Spinal cord (tissue), 10 donors: ENCODE results near the gene CERS5. TPM values are rescaled to one million over a fixed set of nuclear protein-coding genes. Genes with fewer than 3 reads are reported as not detected.

Source experiments
- DNase-seq, 6 donors: peaks; one replicate each; pipeline versions ENCODE4 v3.0.0 to v3.0.0-alpha.2; 2013 to 2015; ENCODE audit warnings: low spot score in 6 of 6, low read depth in 4 of 6
- H3K27ac ChIP-seq: one replicate; pipeline ENCODE4 v1.5.1; 2013; ENCODE audit warnings: low read depth, low read length, control low read depth
- H3K27me3 ChIP-seq: one replicate; pipeline ENCODE4 v1.6.1; 2013; ENCODE audit warnings: low read length; ENCODE audit not compliant: control insufficient read depth, insufficient read depth
- H3K36me3 ChIP-seq: one replicate; pipeline ENCODE4 v1.6.1; 2013; ENCODE audit warnings: low read length; ENCODE audit not compliant: control insufficient read depth, insufficient read depth
- H3K4me1 ChIP-seq: one replicate; pipeline ENCODE4 v1.6.1; 2013; ENCODE audit warnings: low read length; ENCODE audit not compliant: control insufficient read depth, insufficient read depth
- H3K4me3 ChIP-seq: one replicate; pipeline ENCODE4 v1.5.1; 2013; ENCODE audit warnings: low read depth, low read length, control low read depth
- H3K9me3 ChIP-seq: one replicate; pipeline ENCODE4 v1.6.1; 2013; ENCODE audit warnings: low read length; ENCODE audit not compliant: control insufficient read depth, insufficient read depth
- WGBS: methylation state at CpG from one replicate; pipeline ENCODE4 v1.1.5; 2013; ENCODE audit warnings: missing lambda C conversion rate; ENCODE audit not compliant: insufficient coverage; 5-methylcytosine and 5-hydroxymethylcytosine counted together
- polyA plus RNA-seq, 2 donors: library from polyadenylated mRNA; unstranded; fragments of 120-200 nt; gene quantifications; one replicate each; pipeline ENCODE4 v1.2.1, GENCODE V29; 2013; ENCODE audit not compliant: insufficient read length in 2 of 2
- total RNA-seq, 2 donors: library from RNA; depleted of rRNA in 1 of 2; stranded (reverse); fragments of 120-200 nt in 1 of 2; fragments of >200 nt in 1 of 2; gene quantifications; one replicate each; pipeline versions ENCODE4 v1.2.3 to v1.2.4, GENCODE V29; 2013 to 2014
- donor health status: healthy.

CERS5 gene
- total and polyA plus RNA-seq, 4 donors, result 74.9 to 122 (median 93.8) TPM

DNA sequence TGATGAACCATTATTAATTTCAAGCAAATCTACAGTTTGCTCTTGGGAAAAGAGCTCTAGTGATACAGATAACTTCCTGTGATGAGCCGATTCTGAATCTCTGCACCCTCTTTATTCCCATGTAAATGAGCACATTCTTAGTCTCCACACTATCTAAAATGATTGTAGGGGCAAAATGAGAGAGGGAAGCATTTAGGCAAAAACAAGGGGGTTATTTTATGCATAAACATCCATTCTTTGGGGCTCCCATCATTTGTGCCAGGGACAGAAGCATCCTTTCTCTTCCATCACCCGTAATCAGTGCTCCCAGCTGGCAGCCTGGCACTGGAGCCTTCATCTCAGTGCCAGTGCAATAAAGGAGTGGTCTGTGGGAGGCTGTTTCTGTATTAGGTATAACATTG lies 65.0 kb downstream of the CERS5 start:
- peaks cover 30% of the 10 kb centered on the region for H3K36me3 ChIP-seq
- H3K27ac ChIP-seq, result peak overlapping the region; percentile 63
- H3K9me3 ChIP-seq, result no peaks in the 10 kb centered on the region
- DNase-seq, result peak in 3 of 6 donors; percentile 23 to 89 (median 71)
- no CpG with 5 or more reads among the region's 2 CpGs for WGBS
- peaks cover 58% of the 10 kb centered on the region for H3K4me1 ChIP-seq
- no peak overlapping the region for H3K4me3 ChIP-seq
- H3K27me3 ChIP-seq, result no peaks in the 10 kb centered on the region

DNA sequence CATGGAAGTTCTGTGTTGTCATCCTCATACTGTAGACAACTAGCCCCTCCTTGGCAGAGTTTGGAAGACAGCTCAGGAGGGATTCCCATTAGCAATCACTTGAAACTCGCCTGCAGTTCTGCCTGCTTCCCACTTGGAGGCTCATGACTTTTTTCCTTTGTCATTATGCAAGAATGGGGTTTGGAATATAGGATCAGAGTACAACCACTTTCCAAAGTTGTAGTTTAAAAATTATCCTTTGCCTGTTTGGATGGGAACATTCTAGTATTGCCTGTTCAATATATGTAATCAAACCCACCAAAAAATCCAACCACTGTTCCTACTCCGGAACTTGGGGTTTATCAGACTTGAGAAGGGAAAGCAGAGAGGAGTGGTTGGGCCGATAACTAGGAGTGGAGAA lies 65.5 kb downstream of the CERS5 start:
- Histone ChIP-seq H3K27ac (peak overlapping the region; percentile 63), H3K27me3 (no peaks in the 10 kb centered on the region), H3K9me3 (no peaks in the 10 kb centered on the region), H3K4me1 (peaks cover 53% of the 10 kb centered on the region), H3K4me3 (no peak overlapping the region), H3K36me3 (peaks cover 35% of the 10 kb centered on the region)
- peak in 3 of 6 donors; percentile 37 to 85 (median 74) for DNase-seq
- no CpG with 5 or more reads among the region's 3 CpGs for WGBS

DNA sequence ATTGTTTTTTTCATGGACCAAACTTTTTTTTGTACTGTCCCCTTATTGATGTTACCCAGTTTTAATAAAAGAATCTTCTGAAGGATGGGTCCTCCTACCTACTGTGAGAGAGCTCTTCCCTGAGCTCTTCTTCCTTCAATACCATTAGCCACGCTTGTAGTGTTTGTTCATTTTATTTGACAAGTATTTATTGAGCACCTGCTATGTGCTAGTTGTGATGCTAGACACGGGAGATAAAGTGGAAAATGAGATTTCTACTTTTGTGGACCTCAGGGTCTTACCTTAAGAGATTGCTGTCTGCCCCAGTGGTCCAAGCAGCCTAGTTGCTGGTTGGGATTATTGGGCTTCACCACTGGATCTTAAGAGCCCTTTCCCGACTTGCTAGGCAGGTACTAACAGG lies 66.6 kb downstream of the CERS5 start:
- DNase-seq, result no peak
- 100% methylated on average over 2 of the region's 3 CpGs for WGBS
- peaks cover 42% of the 10 kb centered on the region for H3K4me1 ChIP-seq
- no peaks in the 10 kb centered on the region for H3K27me3 ChIP-seq
- H3K4me3 ChIP-seq, result no peak overlapping the region
- H3K36me3 ChIP-seq, result peaks cover 46% of the 10 kb centered on the region
- H3K9me3 ChIP-seq, result no peaks in the 10 kb centered on the region
- H3K27ac ChIP-seq, result no peak overlapping the region

DNA sequence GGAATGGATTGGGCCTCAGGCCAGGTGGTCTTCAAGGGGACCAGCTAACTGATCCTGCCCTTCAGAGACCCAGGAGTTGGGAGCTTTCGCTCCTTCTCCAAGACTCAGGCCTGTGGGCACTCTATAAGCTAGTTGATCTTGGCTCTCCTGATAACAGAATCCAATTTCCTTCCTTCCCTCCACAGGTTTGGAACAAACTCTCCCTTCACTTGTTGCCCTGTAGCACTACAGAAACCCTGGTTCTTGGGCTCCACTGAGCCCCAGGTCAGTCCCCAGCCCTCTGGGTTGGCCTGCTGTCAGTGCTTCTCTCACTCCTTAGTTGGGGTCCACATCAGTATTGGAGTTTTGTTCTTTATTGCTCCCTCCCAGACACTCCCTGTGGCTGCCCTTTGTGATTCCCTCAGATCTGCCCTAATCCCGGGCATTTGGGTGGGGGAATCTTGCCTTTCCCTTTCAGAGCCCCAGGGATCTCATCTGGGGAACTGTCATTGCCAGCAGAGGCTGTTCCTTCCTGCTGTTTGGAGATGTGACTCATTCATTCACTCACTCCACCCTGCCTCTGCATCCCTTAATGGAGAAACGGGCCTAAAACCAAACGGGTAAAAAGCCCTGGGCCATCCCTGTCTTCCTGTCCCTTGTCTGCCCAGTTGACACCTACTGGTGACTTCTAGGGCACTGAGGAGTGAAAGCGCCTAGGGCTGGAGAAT lies 67.7 kb downstream of the CERS5 start:
- Histone ChIP-seq H3K27ac (no peak overlapping the region), H3K4me1 (peaks cover 32% of the 10 kb centered on the region), H3K27me3 (no peaks in the 10 kb centered on the region), H3K9me3 (no peaks in the 10 kb centered on the region), H3K36me3 (peaks cover 57% of the 10 kb centered on the region), H3K4me3 (no peak overlapping the region)
- DNase-seq, result no peak
- WGBS, result 64% methylated on average over 4 of the region's 5 CpGs

DNA sequence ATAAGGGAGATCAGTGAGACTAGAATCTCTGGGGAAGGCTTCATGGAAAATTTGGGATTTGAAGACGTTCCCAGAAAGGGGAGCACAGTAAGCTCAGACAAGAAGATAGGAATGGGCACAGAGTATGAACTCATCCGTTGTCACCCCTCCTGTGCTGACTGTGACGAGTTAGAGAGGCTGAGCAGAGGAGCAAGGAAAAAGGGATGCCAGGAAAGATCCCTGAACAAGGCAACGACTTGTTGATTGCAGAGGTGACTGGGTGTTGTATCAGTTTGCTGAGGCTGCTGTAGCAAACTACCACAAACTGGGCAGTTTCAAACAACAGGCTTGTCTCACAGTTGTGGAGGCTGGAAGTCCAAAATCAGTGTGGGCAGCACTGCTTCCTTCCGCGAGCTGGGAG lies 69.2 kb downstream of the CERS5 start:
- H3K4me3 ChIP-seq, result no peak overlapping the region
- H3K27ac ChIP-seq, result no peak overlapping the region
- 94% methylated on average over 6 of the region's 6 CpGs for WGBS
- H3K9me3 ChIP-seq, result no peaks in the 10 kb centered on the region
- H3K36me3 ChIP-seq, result peaks cover 69% of the 10 kb centered on the region
- no peaks in the 10 kb centered on the region for H3K27me3 ChIP-seq
- DNase-seq, result no peak
- peaks cover 17% of the 10 kb centered on the region for H3K4me1 ChIP-seq

DNA sequence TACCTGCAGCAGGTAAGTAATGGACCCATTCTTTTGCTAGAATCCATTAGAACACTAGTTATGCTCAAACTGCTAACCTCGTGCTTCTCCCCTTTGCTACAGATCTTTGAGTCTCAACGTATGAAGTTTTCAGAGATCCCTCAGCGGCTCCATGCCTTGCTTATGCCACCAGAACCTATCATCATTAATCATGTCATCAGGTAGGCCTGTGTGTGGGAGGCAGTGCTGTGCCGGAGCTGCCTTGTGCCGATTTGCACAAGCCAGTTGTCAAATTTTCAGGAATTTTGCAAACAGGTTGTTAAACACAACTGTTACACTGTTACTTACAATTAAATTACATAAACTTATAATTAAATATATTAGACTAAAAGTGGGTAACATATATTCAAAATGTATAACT lies 76.8 kb downstream of the CERS5 start:
- peaks cover 3% of the 10 kb centered on the region for H3K4me1 ChIP-seq
- no peaks in the 10 kb centered on the region for H3K27me3 ChIP-seq
- DNase-seq, result no peak
- peaks cover 77% of the 10 kb centered on the region for H3K36me3 ChIP-seq
- no peak overlapping the region for H3K27ac ChIP-seq
- no peak overlapping the region for H3K4me3 ChIP-seq
- H3K9me3 ChIP-seq, result no peaks in the 10 kb centered on the region
- WGBS, result no CpG with 5 or more reads among the region's 5 CpGs

DNA sequence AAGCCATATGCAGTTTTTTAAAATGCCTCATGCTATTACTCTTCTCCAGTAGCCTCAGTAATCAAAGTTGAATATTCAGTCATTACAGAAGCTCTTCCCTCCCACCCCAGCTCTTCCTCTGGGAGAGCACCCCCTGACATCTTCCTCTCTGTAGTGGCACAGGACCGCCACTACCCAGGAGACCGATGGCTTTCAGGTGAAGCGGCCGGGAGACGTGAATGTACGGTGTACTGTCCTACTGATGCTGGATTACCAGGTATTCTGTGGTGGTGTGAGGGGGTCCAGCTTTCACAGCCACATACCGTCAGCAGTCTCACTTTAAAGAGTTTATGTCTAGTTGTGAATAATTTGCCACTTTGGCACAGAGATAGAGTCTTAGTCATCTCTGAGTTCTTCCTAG lies 77.4 kb downstream of the CERS5 start:
- Histone ChIP-seq H3K36me3 (peaks cover 70% of the 10 kb centered on the region), H3K27me3 (no peaks in the 10 kb centered on the region), H3K4me3 (no peak overlapping the region), H3K9me3 (no peaks in the 10 kb centered on the region), H3K4me1 (peaks cover 5% of the 10 kb centered on the region), H3K27ac (no peak overlapping the region)
- WGBS, result no CpG with 5 or more reads among the region's 7 CpGs
- no peak for DNase-seq

DNA sequence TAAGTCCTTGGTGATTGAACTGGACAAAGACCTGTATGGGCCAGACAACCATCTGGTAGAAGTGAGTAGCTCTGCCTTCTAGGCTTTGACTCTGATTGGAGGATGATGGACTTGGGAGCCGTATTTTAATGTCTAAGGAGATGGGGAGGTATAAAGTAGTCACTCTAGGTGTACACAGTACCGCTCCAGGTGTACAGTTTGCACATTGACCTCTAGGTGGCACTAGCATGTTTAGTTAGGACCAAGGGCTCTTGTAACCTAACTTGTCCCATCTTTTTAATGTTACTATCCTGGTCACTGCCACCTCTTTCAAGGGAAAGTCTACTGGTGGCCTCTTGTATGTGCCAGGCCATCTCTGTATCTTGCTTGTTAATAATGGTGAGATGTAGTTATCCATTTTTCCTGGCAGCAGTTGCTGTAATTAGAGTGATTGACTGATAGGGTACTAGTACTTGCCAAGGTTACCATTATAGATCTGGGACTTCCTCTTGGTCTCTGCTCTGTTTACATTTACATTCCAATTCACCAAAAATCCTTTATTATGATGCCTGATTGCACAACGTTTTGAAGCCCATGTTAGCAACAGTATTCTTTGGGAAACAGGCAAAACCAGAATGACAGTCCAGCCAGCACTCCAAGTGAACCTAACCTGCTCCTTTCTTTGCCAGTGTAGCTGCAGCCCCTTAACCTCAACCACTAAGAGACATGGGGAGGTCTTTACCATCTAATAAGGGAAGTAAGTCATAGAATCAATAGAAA lies 78.4 kb downstream of the CERS5 start:
- Histone ChIP-seq H3K4me3 (no peak overlapping the region), H3K27me3 (no peaks in the 10 kb centered on the region), H3K27ac (no peak overlapping the region), H3K9me3 (no peaks in the 10 kb centered on the region), H3K36me3 (peaks cover 64% of the 10 kb centered on the region), H3K4me1 (peaks cover 11% of the 10 kb centered on the region)
- WGBS, result 30% methylated on average over 2 of the region's 3 CpGs
- DNase-seq, result peak in 2 of 6 donors; percentile 50 to 81

DNA sequence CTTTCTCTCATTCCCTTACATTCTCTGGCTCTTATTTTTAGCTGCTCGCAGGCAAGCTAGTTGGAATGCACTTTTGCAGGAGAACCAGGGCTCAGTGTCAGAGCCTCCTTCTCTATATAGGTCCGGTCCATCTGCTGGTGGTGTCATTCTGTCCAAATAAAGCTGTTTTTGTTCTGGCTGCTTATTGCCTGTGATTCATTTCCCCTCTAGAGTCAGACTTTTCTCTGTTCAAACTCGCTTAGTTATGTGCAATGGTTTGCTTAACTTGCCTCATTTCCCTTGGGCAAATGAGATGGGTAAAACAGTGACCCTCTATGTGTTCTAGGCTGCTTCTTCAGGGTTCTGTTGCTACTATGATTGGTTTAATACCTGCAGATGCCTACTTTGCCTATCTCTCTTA lies 79.2 kb downstream of the CERS5 start:
- H3K9me3 ChIP-seq, result no peaks in the 10 kb centered on the region
- no peak overlapping the region for H3K4me3 ChIP-seq
- H3K36me3 ChIP-seq, result peaks cover 59% of the 10 kb centered on the region
- H3K27ac ChIP-seq, result no peak overlapping the region
- no peaks in the 10 kb centered on the region for H3K27me3 ChIP-seq
- no peak for DNase-seq
- peaks cover 11% of the 10 kb centered on the region for H3K4me1 ChIP-seq
- WGBS, result no CpG with 5 or more reads among the region's 3 CpGs

DNA sequence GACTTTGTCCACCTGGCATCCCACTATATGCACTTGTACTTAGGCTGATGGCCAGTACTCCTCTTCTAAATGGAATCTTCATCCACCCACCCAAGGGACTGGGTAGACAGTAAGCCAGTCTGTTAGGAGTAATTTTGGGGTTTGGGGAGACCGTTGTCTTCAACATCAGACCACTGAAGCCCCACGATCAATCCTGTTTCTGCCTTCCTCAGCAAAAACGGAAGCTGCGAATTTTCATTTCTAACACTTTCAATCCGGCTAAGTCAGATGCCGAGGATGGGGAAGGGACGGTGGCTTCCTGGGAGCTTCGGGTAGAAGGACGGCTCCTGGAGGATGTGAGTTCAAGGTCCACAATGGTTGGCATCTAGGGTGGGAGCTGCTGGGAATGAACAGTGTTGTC lies 80.0 kb downstream of the CERS5 start:
- H3K9me3 ChIP-seq, result no peaks in the 10 kb centered on the region
- H3K27me3 ChIP-seq, result no peaks in the 10 kb centered on the region
- 96% methylated on average over 9 of the region's 9 CpGs for WGBS
- H3K36me3 ChIP-seq, result peaks cover 60% of the 10 kb centered on the region
- H3K27ac ChIP-seq, result no peak overlapping the region
- peaks cover 11% of the 10 kb centered on the region for H3K4me1 ChIP-seq
- no peak for DNase-seq
- H3K4me3 ChIP-seq, result no peak overlapping the region
